Heart left ventricle (tissue), 13 donors: Measurements from ENCODE around the gene MRPL58.
A peak's percentile ranks its signal among the peaks of the same experiment; 100 is the strongest.

Experiments used
- POLR2A ChIP-seq, 2 donors: fragments of 450-650 bp; IDR thresholded peaks; one replicate each; pipeline ENCODE4 v1.6.1; 2017; ENCODE audit warnings: antibody characterized with exemption in 2 of 2, mild to moderate bottlenecking in 2 of 2, moderate library complexity in 2 of 2
- TF ChIP-seq, protein P1 (sequence below), 12 donors: fragments of 200-600 bp; sonication (generic) in 4 of 12; IDR thresholded peaks; one replicate each; pipeline versions ENCODE4 v1.5.0 to v1.8.0; 2018 to 2022; ENCODE audit warnings: antibody characterized with exemption in 12 of 12, mild to moderate bottlenecking in 5 of 12
- donor health status: ischemic (EF 13 %, LVEDD 7.1; RV severe dilation, severe dysfunction).
- donor health status: DM: no; HTN: yes; CAD: no.
- donor health status: DM: no; HTN: no; CAD: no.
- donor health status: ischemic (EF 25% LVEDD 6.9; RV normal size, moderate dysfunction).
- donor health status: ischemic (EF 25% LVEDD 5.7; RV mildly dilated, moderate dysfunction).
- donor health status: ischemic (EF 35%, LVEDD 5.7; RV mildly dilated, moderate dysfunction).
- donor health status: nonischemic (EF 11% LVEDD 7.7; RV severe dilation, severe dysfunction).
- donor health status: DM: yes; HTN: yes; CAD: no.
- donor health status: PGD.
- donor health status: ischemic (EF 29% LVEDD 5.4; RV normal size, mild dysfunction).
- donor health status: nonischemic (EF 23%, LVEDD 6.1; RV moderate dilation, normal function).

GRCh38 chr17:74987418-74987908, 25.0 kb upstream of the MRPL58 start, which contains the start of gene CDR2L:
- TF ChIP-seq, protein P1, sequence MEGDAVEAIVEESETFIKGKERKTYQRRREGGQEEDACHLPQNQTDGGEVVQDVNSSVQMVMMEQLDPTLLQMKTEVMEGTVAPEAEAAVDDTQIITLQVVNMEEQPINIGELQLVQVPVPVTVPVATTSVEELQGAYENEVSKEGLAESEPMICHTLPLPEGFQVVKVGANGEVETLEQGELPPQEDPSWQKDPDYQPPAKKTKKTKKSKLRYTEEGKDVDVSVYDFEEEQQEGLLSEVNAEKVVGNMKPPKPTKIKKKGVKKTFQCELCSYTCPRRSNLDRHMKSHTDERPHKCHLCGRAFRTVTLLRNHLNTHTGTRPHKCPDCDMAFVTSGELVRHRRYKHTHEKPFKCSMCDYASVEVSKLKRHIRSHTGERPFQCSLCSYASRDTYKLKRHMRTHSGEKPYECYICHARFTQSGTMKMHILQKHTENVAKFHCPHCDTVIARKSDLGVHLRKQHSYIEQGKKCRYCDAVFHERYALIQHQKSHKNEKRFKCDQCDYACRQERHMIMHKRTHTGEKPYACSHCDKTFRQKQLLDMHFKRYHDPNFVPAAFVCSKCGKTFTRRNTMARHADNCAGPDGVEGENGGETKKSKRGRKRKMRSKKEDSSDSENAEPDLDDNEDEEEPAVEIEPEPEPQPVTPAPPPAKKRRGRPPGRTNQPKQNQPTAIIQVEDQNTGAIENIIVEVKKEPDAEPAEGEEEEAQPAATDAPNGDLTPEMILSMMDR (IDR thresholded peaks at IDR 0.05), result peak in 1 of 12 donors; percentile 5
- peak; percentile 96 to 100 for TF ChIP-seq POLR2A (IDR thresholded peaks at IDR 0.05)
